Immature natural killer cell (primary cell): Measurements from ENCODE around the gene CDC34. TPM values are rescaled to one million over a fixed set of nuclear protein-coding genes. Genes with fewer than 3 reads are reported as not detected.
"Not testable (repeated sequence)": the region's sequence is repeated elsewhere in the genome, so short reads cannot be mapped to it uniquely, and the experiment has no call there.

Experiments used
- DNase-seq, 3 donors: peaks; one replicate each; pipeline ENCODE4 v3.0.0; 2022; ENCODE audit warnings: mixed read lengths in 1 of 3
- H3K27ac Mint-ChIP-seq, 6 donors: one replicate each; pipeline ENCODE4 v1.8.0; 2020; ENCODE audit warnings: mixed read lengths in 6 of 6, mild to moderate bottlenecking in 5 of 6, inconsistent platforms in 4 of 6, moderate library complexity in 3 of 6
- H3K27me3 Mint-ChIP-seq, 3 donors: one replicate each; pipeline ENCODE4 v1.8.0; 2020 to 2021; ENCODE audit warnings: low read depth in 3 of 3, mild to moderate bottlenecking in 3 of 3, mixed read lengths in 3 of 3, moderate library complexity in 3 of 3, inconsistent platforms in 1 of 3
- H3K36me3 Mint-ChIP-seq, 3 donors: one replicate each; pipeline ENCODE4 v1.8.0; 2020; ENCODE audit warnings: mixed read lengths in 3 of 3, inconsistent platforms in 2 of 3, mild to moderate bottlenecking in 2 of 3
- H3K4me1 Mint-ChIP-seq, 2 donors: one replicate each; pipeline ENCODE4 v1.8.0; 2020; ENCODE audit warnings: inconsistent platforms in 2 of 2, mild to moderate bottlenecking in 2 of 2, mixed read lengths in 2 of 2, moderate library complexity in 1 of 2
- H3K4me3 Mint-ChIP-seq, 5 donors: one replicate each; pipeline ENCODE4 v1.8.0; 2020; ENCODE audit warnings: mild to moderate bottlenecking in 5 of 5, mixed read lengths in 5 of 5, inconsistent platforms in 3 of 5, moderate library complexity in 3 of 5
- H3K9me3 Mint-ChIP-seq, 6 donors: one replicate each; pipeline ENCODE4 v1.8.0; 2020; ENCODE audit warnings: mild to moderate bottlenecking in 6 of 6, mixed read lengths in 6 of 6, inconsistent platforms in 4 of 6, moderate library complexity in 3 of 6
- polyA plus RNA-seq, 3 donors: library from polyadenylated mRNA; unstranded; fragments of 300-500 nt; fragmentation: Illumina TruSeq; gene quantifications; one replicate each; pipeline ENCODE4 v1.2.3, GENCODE V29; 2021

CDC34 gene
- polyA plus RNA-seq, 3 donors from 2014 or later = 40.6 to 57.7 (median 48.5) TPM

DNA sequence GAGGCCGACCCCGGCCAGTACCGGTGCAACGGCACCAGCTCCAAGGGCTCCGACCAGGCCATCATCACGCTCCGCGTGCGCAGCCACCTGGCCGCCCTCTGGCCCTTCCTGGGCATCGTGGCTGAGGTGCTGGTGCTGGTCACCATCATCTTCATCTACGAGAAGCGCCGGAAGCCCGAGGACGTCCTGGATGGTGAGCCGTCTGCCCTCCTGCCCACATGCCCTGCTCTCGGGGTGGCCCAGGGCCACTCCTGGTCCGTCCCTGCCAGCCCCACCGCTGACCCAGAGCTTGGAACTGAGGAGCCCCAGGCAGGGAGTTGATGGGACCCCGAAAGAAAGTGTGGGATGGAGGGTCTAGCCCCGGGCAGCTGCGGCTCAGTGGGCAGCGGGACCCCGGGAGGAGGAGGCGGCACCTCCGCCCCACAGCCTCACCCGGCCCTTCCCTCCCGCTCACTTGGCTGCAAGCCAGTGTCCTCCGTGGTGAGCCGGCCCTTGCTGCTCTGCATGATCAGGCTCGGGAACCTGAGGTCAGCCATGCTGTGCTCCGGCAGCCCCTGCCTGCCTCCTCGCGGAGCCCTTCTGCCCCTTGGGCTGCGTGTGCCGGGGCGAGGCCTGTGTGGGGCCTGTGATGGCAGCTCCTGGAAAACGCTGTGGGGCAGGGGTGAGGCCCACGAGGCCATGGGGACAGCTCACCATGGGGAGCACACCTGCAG is 50.0 kb downstream of the CDC34 start:
- no peak overlapping the region for H3K4me3 Mint-ChIP-seq
- H3K4me1 Mint-ChIP-seq = peaks cover 8 to 10% of the 10 kb centered on the region in 2 donors

DNA sequence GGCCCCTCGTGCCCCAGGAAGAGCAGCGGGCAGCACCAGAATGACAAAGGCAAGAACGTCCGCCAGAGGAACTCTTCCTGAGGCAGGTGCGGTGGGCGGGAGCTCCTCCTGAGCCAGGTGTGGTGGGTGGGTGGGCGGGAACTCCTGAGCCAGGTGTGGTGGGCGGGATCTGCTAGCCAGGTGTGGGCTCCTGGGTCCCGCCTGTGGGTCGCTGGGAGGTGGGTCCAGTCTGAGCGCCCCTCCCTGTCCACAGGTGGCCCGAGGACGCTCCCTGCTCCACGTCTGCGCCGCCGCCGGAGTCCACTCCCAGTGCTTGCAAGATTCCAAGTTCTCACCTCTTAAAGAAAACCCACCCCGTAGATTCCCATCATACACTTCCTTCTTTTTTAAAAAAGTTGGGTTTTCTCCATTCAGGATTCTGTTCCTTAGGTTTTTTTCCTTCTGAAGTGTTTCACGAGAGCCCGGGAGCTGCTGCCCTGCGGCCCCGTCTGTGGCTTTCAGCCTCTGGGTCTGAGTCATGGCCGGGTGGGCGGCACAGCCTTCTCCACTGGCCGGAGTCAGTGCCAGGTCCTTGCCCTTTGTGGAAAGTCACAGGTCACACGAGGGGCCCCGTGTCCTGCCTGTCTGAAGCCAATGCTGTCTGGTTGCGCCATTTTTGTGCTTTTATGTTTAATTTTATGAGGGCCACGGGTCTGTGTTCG is 51.1 kb downstream of the CDC34 start:
- peaks cover 1 to 5% (median 2%) of the 10 kb centered on the region in 3 donors for H3K27me3 Mint-ChIP-seq
- H3K9me3 Mint-ChIP-seq = no peaks in the 10 kb centered on the region
- no peak for DNase-seq
- no peaks in the 10 kb centered on the region for H3K36me3 Mint-ChIP-seq
- no peak overlapping the region for H3K4me3 Mint-ChIP-seq
- H3K4me1 Mint-ChIP-seq = peaks cover 0 to 5% of the 10 kb centered on the region in 2 donors
- no peak overlapping the region for H3K27ac Mint-ChIP-seq

More for the DNA sequence above, 50.0 kb downstream of the CDC34 start:
- Mint-ChIP-seq H3K27me3 (peaks cover 1 to 5% (median 2%) of the 10 kb centered on the region in 3 donors), H3K27ac (no peak overlapping the region), H3K9me3 (no peaks in the 10 kb centered on the region), H3K36me3 (no peaks in the 10 kb centered on the region)
- DNase-seq = no peak

DNA sequence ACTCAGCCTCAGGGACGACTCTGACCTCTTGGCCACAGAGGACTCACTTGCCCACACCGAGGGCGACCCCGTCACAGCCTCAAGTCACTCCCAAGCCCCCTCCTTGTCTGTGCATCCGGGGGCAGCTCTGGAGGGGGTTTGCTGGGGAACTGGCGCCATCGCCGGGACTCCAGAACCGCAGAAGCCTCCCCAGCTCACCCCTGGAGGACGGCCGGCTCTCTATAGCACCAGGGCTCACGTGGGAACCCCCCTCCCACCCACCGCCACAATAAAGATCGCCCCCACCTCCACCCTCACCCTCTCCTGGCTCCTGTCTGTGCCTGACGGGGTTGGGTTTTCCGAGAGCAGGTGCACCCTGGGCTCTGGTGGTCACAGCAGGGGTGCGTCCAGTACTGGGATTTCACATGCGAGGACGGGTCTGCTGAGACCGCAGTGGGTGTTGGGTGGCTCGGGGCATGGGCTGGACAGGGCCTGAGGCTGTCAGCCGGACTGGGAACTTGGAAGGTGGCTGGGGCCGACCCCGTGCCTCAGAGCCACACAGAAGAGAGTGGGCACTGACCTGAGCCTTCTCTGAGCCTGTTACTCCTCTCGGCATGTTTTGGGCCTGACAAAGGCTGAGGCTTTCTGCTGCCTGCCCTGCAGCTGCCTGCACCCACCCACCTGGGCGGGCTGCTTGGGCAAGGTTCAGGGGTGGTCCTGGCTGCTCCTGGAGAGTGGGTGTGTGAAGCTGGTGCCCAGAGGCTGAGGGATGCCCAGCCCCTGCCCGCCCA is 51.8 kb downstream of the CDC34 start:
- H3K27me3 Mint-ChIP-seq = peaks cover 1 to 9% (median 2%) of the 10 kb centered on the region in 3 donors
- H3K36me3 Mint-ChIP-seq = no peaks in the 10 kb centered on the region
- H3K9me3 Mint-ChIP-seq = no peaks in the 10 kb centered on the region
- H3K4me3 Mint-ChIP-seq = no peak overlapping the region
- H3K27ac Mint-ChIP-seq = no peak overlapping the region
- H3K4me1 Mint-ChIP-seq = peaks cover 0 to 4% of the 10 kb centered on the region in 2 donors
- DNase-seq = no peak

DNA sequence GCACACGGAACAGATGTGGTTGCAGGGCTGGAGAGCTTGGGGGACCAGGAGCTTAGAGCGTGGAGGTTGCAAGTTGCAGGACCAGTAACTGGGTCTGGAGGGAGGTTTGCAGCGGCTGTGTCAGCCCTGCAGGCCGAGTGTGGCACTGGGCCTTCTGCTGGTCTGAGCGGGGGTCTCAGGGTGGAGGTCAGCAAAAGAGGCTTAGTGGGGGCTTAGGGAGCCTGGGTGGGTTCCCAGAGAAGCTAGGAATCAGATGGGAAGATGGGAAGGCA is 52.3 kb downstream of the CDC34 start:
- Mint-ChIP-seq H3K9me3 (no peaks in the 10 kb centered on the region), H3K4me1 (peaks cover 0 to 7% of the 10 kb centered on the region in 2 donors), H3K4me3 (no peak overlapping the region), H3K36me3 (no peaks in the 10 kb centered on the region), H3K27me3 (peaks cover 1 to 13% (median 2%) of the 10 kb centered on the region in 3 donors), H3K27ac (peak overlapping the region in 1 of 6 donors; percentile 50)
- DNase-seq = no peak

DNA sequence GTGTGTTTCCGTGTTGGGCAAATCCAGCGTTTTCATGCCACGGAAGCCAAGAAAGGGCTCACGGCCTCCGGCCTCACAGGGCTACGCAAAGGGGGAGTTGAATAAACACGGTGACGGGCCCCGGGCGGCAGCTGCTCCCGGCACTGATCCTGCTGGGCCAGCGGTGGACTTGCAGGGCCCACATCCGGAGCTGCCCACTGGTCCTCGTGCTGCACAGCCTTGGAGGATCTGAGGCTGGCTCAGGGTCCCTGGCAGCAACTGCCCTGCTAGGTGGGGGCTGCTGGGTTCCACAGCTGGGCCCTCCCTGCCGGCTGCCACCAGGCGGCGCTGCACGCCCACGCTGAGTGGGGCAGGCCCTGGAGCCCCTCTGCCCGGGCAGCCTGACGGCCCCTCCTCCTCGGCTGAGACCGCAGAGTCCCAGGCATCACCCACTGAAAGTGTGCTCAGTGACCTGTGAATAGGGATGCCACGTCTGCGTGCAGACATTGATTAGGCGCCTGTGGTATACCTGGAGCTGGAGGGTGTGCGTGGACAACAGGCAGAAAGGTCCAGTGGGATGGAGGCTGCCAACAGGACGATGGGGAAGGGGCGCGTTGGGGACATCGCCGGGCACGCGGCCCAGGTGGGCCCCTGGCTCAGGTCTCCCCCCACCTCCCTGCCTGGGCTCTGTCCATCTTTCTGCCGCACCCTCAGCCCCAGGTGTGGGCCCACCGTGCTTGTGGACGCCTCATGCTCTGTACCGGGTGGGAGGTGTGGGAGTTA is 52.9 kb downstream of the CDC34 start:
- H3K27ac Mint-ChIP-seq = no peak overlapping the region
- peak; percentile 63 to 69 (median 68) for DNase-seq
- no peaks in the 10 kb centered on the region for H3K9me3 Mint-ChIP-seq
- H3K36me3 Mint-ChIP-seq = no peaks in the 10 kb centered on the region
- no peak overlapping the region for H3K4me3 Mint-ChIP-seq
- H3K4me1 Mint-ChIP-seq = peaks cover 0 to 7% of the 10 kb centered on the region in 2 donors
- peaks cover 3 to 16% (median 5%) of the 10 kb centered on the region in 3 donors for H3K27me3 Mint-ChIP-seq

DNA sequence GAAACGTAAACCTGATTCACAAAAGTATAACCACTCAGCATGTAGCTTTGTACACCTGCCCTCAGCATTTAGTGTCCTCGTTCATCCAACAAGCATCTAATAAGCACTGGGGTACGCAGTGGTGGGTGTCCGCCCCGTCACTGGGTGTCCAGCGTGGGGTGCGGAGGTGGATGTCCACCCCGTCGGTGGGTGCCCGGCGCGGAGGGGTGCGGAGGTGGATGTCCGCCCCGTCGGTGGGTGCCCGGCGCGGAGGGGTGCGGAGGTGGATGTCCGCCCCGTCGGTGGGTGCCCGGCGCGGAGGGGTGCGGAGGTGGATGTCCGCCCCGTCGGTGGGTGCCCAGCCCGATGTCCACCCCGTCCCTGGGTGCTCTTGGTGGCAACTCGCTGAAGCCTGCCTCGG is 53.6 kb downstream of the CDC34 start:
- DNase-seq, H3K4me1 Mint-ChIP-seq, H3K9me3 Mint-ChIP-seq, H3K36me3 Mint-ChIP-seq, H3K4me3 Mint-ChIP-seq, H3K27ac Mint-ChIP-seq: not testable (repeated sequence)
- peaks cover 3 to 16% (median 5%) of the 10 kb centered on the region in 3 donors for H3K27me3 Mint-ChIP-seq

DNA sequence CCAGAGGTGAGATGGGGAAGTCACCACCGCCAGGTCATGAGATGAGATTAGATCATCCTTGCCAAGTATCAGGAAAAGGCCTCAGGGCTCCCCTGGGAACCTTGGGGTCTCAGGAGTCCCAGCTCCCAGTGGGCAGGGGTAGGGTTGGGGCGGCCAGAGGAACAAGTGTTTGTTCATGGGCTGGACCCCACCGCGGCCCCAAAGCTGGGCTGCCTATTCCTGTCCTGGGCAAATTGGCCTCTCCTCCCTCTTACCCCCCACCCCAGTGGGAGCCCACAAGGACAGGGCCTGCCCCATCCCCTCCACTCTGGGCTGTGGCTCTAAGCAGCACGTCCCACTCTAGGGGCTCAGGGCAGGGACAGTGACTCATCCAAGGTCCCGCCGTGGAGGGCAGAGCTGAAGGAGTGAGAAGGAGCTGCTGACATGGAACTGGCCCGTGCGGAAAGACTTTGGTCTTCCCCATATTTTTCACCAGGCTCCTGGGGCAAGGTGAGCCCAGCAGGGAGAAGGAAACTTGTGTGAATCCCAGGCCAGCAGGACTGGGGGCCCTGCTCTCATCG is 54.1 kb downstream of the CDC34 start:
- Mint-ChIP-seq H3K27ac (no peak overlapping the region), H3K36me3 (no peaks in the 10 kb centered on the region), H3K4me3 (no peak overlapping the region)

DNA sequence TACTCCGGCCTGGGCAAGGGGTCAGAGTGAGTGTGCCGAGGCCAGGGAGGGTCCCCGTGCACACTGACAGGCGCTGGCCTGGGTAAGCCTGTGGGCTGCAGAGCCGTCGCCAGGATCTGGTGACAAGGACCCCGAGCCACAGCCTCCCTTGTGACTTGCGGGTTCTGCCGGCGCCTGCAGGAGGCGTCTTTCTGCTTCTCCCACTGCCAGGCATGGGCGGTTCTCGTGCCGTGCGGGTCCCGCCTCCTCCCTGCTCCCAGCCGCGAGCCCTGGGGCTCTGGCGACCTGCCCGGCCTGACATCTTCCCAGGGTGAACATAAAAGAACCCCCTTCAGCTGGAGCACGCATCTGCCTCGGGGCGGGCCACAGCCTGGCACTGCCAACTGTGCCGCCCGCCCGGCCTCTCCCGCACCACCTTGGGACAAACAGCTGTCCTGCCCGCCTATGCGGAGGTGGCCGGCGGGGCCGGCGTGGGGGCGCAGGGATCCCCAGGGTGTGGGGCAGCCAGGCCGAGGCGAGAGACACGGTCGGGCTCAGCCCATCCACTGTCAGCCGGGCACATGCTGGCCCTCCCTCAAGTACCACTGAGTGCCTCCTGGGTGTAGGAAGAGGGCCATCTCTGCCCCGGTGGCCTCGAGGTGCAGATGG is 56.7 kb downstream of the CDC34 start:
- H3K27me3 Mint-ChIP-seq = peaks cover 3 to 17% (median 10%) of the 10 kb centered on the region in 3 donors
- peak; percentile 50 to 55 (median 50) for DNase-seq
- no peaks in the 10 kb centered on the region for H3K9me3 Mint-ChIP-seq
- no peak overlapping the region for H3K27ac Mint-ChIP-seq
- no peaks in the 10 kb centered on the region for H3K36me3 Mint-ChIP-seq
- peak overlapping the region in 2 of 5 donors; percentile 6 to 56 for H3K4me3 Mint-ChIP-seq
- peaks cover 0 to 9% of the 10 kb centered on the region in 2 donors for H3K4me1 Mint-ChIP-seq

More for the DNA sequence above, 54.1 kb downstream of the CDC34 start:
- no peak for DNase-seq
- Mint-ChIP-seq H3K27me3 (peaks cover 3 to 16% (median 5%) of the 10 kb centered on the region in 3 donors), H3K4me1 (peaks cover 0 to 7% of the 10 kb centered on the region in 2 donors), H3K9me3 (no peaks in the 10 kb centered on the region)

DNA sequence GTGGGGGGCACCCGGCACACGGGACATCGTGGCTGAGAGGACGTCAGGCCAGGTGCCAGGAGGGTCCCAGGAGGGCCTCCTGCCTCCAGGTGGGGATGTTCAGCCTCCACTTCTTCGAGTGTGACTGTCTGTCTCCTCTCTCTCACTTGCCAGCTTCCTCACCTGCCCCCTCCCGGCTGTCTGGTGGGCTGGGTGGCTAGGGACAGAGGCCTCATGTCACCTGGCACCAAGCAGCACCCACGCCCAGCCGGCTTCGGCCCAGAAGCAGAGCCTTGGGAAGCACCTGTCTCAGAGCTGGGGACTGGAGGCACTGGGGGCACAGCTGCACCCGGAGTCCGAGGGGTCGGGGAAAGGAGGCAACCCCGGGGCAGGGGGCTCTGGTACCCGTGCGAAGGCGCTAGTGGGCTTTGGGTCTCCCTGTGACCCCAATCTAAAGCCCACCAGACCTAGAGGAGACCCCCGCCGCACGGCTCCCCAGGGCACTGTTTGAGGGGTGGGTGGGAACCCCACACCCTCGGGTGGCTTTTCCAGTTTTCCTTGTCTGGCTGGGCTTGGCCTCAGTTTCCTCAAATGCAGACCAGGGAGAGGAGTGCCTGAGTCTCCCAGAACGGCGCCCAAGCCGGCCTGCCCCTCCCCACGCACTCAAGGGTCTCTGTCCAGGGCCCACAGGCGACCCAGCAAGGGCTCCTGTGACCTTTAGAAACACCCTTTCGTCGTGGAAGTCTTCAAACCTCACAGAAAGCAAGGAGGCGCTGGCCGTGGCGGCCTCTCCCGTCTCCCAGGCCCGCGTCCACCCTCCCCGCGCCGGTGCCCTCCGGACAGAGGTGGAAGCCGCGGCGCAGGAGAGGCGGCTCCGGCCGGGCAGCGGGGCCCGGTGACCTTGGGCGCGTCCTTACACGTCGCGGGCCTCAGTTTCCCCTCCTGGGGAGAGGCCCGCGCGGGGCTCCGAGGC is 57.5 kb downstream of the CDC34 start:
- Mint-ChIP-seq H3K9me3 (no peaks in the 10 kb centered on the region), H3K36me3 (no peaks in the 10 kb centered on the region), H3K27me3 (peaks cover 3 to 17% (median 13%) of the 10 kb centered on the region in 3 donors), H3K27ac (no peak overlapping the region), H3K4me1 (peaks cover 0 to 6% of the 10 kb centered on the region in 2 donors), H3K4me3 (peak overlapping the region; percentile 27 to 61 (median 54))
- DNase-seq = no peak

DNA sequence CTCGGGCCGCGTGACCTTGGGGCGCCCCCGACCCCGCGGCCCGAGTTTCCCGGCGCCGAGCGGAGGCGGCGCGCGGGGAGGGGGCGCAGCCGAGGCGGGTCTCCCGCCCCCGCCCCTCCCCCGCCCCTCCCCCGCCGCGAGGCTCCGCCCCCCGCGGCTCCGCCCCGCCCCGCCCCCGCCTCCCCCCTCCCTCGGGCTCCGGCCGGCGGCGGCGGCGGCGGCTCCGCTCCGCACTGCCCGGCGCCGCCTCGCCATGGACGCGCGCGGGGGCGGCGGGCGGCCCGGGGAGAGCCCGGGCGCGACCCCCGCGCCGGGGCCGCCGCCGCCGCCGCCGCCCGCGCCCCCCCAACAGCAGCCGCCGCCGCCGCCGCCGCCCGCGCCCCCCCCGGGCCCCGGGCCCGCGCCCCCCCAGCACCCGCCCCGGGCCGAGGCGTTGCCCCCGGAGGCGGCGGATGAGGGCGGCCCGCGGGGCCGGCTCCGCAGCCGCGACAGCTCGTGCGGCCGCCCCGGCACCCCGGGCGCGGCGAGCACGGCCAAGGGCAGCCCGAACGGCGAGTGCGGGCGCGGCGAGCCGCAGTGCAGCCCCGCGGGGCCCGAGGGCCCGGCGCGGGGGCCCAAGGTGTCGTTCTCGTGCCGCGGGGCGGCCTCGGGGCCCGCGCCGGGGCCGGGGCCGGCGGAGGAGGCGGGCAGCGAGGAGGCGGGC is 58.3 kb downstream of the CDC34 start, which contains the start of gene HCN2:
HCN2 (plus strand) TSS at position 189 of the 703 bp plus-strand sequence; CDS start at position 254, 65 bp downstream.
- Mint-ChIP-seq H3K9me3 (no peaks in the 10 kb centered on the region), H3K27ac (no peak within 1 kb of the TSS), H3K27me3 (peaks cover 2 to 16% (median 13%) of the 10 kb centered on the region in 3 donors), H3K36me3 (no peaks in the 10 kb centered on the region), H3K4me3 (peak within 1 kb of the TSS; percentile 41 to 61 (median 56)), H3K4me1 (peaks cover 0 to 6% of the 10 kb centered on the region in 2 donors)
- DNase-seq = no peak

DNA sequence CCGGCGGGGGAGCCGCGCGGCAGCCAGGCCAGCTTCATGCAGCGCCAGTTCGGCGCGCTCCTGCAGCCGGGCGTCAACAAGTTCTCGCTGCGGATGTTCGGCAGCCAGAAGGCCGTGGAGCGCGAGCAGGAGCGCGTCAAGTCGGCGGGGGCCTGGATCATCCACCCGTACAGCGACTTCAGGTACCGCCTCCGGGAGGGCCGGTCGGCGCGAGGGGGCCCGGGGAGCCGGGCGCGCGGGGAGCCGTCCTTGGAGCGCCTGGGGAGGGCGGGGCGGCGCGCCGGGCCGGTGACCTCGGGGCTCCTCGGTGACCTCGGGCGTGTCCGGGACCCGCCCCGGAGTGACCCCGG is 58.8 kb downstream of the CDC34 start:
- Mint-ChIP-seq H3K4me3 (peak overlapping the region in 2 of 5 donors; percentile 55 to 56), H3K4me1 (peaks cover 0 to 5% of the 10 kb centered on the region in 2 donors), H3K36me3 (no peaks in the 10 kb centered on the region), H3K27ac (no peak overlapping the region), H3K27me3 (peaks cover 2 to 16% (median 13%) of the 10 kb centered on the region in 3 donors), H3K9me3 (no peaks in the 10 kb centered on the region)
- DNase-seq = no peak
